GM12801 (cell line): Measurements from ENCODE around the gene NTRK3.

ENCODE experiments used
- CTCF ChIP-seq: IDR thresholded peaks from one replicate; pipeline ENCODE4 v1.5.1; 2011; ENCODE audit warnings: control low read depth; ENCODE audit not compliant: insufficient read length; ENCODE audit errors: extremely low read depth

NTRK3 gene

GRCh38 chr15:88272421-88272820 is 15.9 kb upstream of the NTRK3 start:
- TF ChIP-seq CTCF, result no peak

- TF ChIP-seq CTCF, result no peak
Observed at GRCh38 chr15:88269356-88270062, 13.0 kb upstream of the NTRK3 start.

- no peak for TF ChIP-seq CTCF
Observed at GRCh38 chr15:88267720-88268119, 11.2 kb upstream of the NTRK3 start.

GRCh38 chr15:88266170-88266569 is 9.6 kb upstream of the NTRK3 start:
- TF ChIP-seq CTCF, result no peak

- TF ChIP-seq CTCF, result no peak
Observed at GRCh38 chr15:88264622-88265021, 8.1 kb upstream of the NTRK3 start.

GRCh38 chr15:88262064-88262463 is 5.5 kb upstream of the NTRK3 start:
- no peak for TF ChIP-seq CTCF

- no peak for TF ChIP-seq CTCF
Observed at GRCh38 chr15:88258093-88258641, 1.6 kb upstream of the NTRK3 start.
